ENCODE results near the gene SNX33. TPM values are rescaled to one million over a fixed set of nuclear protein-coding genes. Genes with fewer than 3 reads are reported as not detected.

The SNX33 gene
- total RNA-seq, 1 donor from 2014 or later, result 17.3 TPM

GRCh38 chr15:75637245-75638009 lies 10.3 kb upstream of the SNX33 start:
- Mint-ChIP-seq H3K36me3 (ENCODE audit: low read depth, unreplicated experiment) (peaks cover 3% of the 10 kb centered on the region), H3K27me3 (ENCODE audit: unreplicated experiment) (peaks cover 8% of the 10 kb centered on the region), H3K4me3 (ENCODE audit: unreplicated experiment) (no peak overlapping the region), H3K4me1 (ENCODE audit: unreplicated experiment) (peaks cover 30% of the 10 kb centered on the region), H3K27ac (ENCODE audit: unreplicated experiment) (peak overlapping the region; percentile 52), H3K9me3 (ENCODE audit: unreplicated experiment) (no peaks in the 10 kb centered on the region)
- no peak for DNase-seq (ENCODE audit: low spot score)
- no peak for TF ChIP-seq CTCF (IDR thresholded peaks at IDR 0.05; ENCODE audit: unreplicated experiment)

DNA sequence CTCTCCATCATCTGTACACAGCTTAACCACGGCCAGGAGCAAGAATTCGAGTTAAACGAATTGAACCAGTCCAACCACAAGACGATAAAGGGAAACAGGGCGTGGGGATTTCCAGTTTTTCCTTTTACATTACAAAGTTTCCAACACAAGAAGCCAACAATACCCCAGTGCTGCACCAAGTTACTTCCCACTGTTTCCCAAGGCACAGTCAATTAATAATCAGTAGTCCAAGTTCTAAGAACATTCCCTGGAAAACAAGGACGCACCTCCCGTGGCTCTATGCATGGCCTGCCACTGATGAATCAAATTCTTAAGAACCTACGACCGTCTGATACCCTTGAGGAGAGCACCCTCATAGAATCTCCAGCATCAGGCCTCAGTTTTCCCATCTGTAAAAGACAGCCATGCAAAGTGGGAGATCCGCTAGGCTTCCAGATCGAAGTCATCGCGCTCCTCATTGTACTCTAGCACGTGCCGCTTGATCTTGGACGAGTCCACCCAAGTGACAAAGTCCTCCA lies 8.5 kb upstream of the SNX33 start:
- peaks cover 12% of the 10 kb centered on the region for H3K27me3 Mint-ChIP-seq (ENCODE audit: unreplicated experiment)
- H3K9me3 Mint-ChIP-seq (ENCODE audit: unreplicated experiment), result no peaks in the 10 kb centered on the region
- peak overlapping the region; percentile 82 for H3K27ac Mint-ChIP-seq (ENCODE audit: unreplicated experiment)
- peaks cover 3% of the 10 kb centered on the region for H3K36me3 Mint-ChIP-seq (ENCODE audit: low read depth, unreplicated experiment)
- no peak for DNase-seq (ENCODE audit: low spot score)
- peak overlapping the region; percentile 93 for H3K4me3 Mint-ChIP-seq (ENCODE audit: unreplicated experiment)
- peaks cover 34% of the 10 kb centered on the region for H3K4me1 Mint-ChIP-seq (ENCODE audit: unreplicated experiment)
- TF ChIP-seq CTCF (IDR thresholded peaks at IDR 0.05; ENCODE audit: unreplicated experiment), result no peak

GRCh38 chr15:75639709-75640482 lies 7.8 kb upstream of the SNX33 start, which contains the start of gene IMP3:
Gene IMP3, minus strand, starts transcription at chr15:75640224. Its CDS starts 56 bp downstream, at chr15:75640168.
- Mint-ChIP-seq H3K4me1 (ENCODE audit: unreplicated experiment) (peaks cover 37% of the 10 kb centered on the region), H3K36me3 (ENCODE audit: low read depth, unreplicated experiment) (peaks cover 3% of the 10 kb centered on the region), H3K9me3 (ENCODE audit: unreplicated experiment) (no peaks in the 10 kb centered on the region), H3K4me3 (ENCODE audit: unreplicated experiment) (peak within 1 kb of the TSS; percentile 93), H3K27ac (ENCODE audit: unreplicated experiment) (peak within 1 kb of the TSS; percentile 82), H3K27me3 (ENCODE audit: unreplicated experiment) (peaks cover 12% of the 10 kb centered on the region)
- peak; percentile 90 for DNase-seq (ENCODE audit: low spot score)
- TF ChIP-seq CTCF (IDR thresholded peaks at IDR 0.05; ENCODE audit: unreplicated experiment), result no peak

DNA sequence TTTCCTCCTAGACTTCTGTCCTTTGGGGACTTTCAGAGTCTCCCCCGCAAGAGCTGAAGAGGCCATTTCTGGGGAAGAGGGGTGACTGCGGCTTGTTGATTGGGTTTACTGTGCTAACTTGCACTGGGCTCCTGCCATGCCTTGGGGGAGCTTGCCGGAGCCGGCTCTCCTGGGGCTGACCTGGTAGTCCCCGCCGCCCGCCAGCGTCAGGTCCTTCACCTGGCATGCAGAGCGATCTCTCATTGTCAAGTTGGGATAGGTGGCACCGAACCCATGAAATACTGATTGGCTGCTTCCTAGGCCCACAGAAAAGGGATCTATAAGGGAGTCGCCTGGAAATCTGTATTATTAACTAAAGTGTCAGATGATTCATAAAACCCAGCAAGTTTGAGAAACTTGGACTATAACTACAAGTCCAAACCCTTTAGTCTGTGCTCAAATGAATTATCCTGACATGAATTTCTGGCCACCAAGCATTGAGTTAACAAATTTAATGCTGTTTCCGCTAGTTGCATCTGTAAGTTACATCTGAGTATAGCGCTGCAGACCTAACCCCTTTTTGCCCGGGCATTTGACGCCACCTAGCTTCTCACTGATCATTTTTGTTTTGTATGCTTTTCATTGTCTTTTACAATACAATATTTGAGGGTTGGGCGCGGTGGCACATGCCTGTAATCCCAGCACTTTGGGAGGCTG lies 7.1 kb upstream of the SNX33 start:
- peak overlapping the region; percentile 93 for H3K4me3 Mint-ChIP-seq (ENCODE audit: unreplicated experiment)
- peaks cover 37% of the 10 kb centered on the region for H3K4me1 Mint-ChIP-seq (ENCODE audit: unreplicated experiment)
- peaks cover 16% of the 10 kb centered on the region for H3K27me3 Mint-ChIP-seq (ENCODE audit: unreplicated experiment)
- H3K27ac Mint-ChIP-seq (ENCODE audit: unreplicated experiment), result peak overlapping the region; percentile 24
- H3K9me3 Mint-ChIP-seq (ENCODE audit: unreplicated experiment), result no peaks in the 10 kb centered on the region
- DNase-seq (ENCODE audit: low spot score), result no peak
- TF ChIP-seq CTCF (IDR thresholded peaks at IDR 0.05; ENCODE audit: unreplicated experiment), result no peak
- H3K36me3 Mint-ChIP-seq (ENCODE audit: low read depth, unreplicated experiment), result peaks cover 3% of the 10 kb centered on the region

All from endothelial cell (in vitro differentiated cells).